GM19463 (cell line): Measurements from ENCODE around the gene FGF19.
"Not testable (repeated sequence)": the region's sequence is repeated elsewhere in the genome, so short reads cannot be mapped to it uniquely, and the experiment has no call there.

Experiments used
- ATAC-seq: cut with Tn5 transposase; IDR thresholded peaks from one replicate; pipeline ENCODE4 v1.9.1; 2021; ENCODE audit warnings: mild to moderate bottlenecking, moderate library complexity; ENCODE audit not compliant: unreplicated experiment

The FGF19 gene

DNA sequence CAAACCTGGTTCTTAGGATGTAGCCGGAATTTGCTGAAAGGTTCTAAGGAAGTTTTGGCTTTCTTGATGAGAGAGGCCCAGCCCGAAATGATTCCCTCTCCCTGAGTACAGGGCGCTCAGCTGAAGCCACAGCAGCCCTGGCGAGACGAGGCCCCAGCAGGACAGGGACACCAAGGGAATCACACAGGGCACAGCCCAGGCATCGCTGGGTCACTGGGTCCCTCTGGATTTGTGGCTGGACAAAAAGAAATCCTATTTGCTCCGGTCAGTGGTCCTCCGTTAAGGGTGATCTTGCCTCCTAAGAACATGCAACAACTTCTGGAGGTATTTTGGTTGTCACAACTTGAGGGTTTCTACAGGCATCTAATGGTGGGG is 6.4 kb downstream of the FGF19 start:
- no peak for ATAC-seq

GRCh38 chr11:69696749-69697468 is 6.9 kb downstream of the FGF19 start:
- no peak for ATAC-seq

DNA sequence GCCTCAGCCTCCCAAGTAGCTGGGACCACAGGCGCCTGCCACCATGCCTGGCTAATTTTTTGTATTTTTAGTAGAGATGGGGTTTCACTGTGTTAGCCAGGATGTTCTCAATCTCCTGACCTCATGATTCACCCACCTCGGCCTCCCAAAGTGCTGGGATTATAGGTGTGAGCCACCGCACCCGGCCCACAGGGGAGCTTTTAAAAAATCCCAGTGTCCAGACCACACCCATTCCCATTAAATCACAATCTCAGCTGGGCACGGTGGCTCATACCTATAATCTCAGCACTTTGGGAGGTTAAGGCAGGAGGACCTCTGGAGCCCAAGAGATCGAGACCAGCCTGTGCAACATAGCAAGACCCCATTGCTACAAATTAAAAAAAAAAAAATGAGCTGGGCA is 7.8 kb downstream of the FGF19 start:
- ATAC-seq, result not testable (repeated sequence)

GRCh38 chr11:69695581-69695980 is 8.2 kb downstream of the FGF19 start:
- ATAC-seq, result no peak

- ATAC-seq, result no peak
These were observed 9.0 kb downstream of the FGF19 start for GRCh38 chr11:69694781-69695180.

DNA sequence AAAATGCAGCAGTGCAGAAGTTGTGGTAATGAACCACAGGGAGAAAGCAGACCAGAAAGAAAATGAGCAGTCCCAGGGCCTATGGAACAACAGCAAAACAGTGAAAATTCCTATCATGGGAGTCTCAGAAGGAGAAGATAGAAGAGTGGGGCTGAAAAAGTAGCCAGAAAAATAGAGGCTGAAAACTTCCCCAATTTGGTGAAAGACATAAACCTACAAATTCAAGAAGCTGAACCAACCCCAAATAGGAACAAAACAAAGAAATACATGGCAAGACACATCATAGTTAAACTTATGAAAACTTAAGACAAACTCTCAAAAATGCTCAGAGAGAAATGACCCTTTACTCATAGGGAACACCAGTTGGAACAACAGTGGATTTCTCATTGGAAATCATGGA is 11.4 kb downstream of the FGF19 start:
- ATAC-seq, result no peak

GRCh38 chr11:69691463-69691862 is 12.4 kb downstream of the FGF19 start:
- no peak for ATAC-seq

DNA sequence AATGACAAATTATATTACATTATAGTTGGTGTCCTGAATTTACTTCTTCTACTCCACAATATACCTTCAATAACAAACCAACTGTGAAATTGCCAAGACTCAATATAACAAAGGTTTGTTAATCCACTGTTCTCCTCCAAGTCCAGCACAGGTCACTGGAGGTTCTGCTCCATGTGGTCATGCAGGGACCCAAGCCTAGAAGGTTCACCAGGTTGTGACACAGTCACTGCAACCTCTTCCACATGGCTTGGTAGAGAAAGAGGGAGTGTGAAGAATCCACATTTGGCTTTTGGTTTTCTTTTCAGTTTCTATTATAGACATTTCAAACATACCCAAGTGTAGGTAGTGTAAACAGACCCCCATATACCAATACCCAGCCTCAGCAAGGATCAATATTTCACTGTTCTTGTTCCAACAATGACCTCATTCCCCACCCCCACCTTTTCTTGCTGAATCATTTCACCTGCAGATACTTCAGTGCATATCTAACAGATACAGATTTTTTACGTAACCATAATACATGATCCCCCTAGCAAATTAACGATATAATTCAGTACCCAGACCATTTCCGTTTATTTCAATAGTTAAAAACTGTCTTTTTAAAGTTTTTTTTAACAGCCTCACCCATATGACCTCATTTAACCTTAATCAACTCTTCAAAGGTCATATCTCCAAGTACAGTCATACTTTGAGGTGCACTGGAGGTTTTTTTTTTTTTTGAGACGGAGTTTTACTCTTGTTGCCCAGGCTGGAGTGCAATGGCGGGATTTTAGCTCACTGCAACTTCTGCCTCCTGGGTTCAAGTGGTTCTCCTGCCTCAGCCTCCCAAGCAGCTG is 14.1 kb downstream of the FGF19 start:
- no peak for ATAC-seq

- ATAC-seq, result not testable (repeated sequence)
These were observed 15.7 kb downstream of the FGF19 start for GRCh38 chr11:69687969-69688771.

DNA sequence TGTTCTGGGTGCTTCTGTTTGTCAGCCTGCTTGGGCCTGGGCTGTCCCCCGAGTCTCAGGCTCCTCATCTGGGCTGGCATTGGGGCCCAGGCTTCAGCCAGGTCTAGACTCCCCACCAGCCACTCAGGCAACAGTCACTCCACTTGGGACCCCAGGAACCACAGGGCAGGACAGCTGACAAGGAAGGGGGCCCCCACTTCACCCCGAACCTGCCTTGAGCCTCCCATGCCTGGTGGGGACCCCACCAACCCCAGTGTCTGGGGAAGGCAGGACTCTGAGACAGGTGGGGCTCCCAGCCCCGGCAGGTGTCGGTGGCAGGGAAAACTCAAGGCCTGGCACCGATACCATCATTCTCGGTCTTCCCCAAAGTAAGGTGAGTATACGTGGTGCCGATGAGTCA is 17.0 kb downstream of the FGF19 start:
- no peak for ATAC-seq

DNA sequence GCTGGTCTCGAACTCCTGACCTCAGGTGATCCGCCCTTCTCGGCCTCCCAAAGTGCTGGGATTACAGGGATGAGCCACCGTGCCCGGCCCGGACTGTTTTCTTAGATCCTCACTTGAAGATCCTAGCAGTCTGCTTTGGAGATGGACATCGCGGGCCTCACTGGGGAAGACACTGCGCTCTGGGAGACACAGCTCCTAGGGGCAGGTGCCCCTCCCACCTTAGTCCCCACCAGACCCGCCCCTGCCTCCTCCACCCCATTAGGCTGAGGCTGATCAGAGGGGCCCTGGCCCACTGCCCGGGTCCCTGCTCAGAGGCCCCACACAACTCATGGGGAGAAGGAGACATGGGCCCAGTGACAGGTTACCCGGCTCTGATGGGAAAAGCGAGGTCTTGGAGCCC is 17.4 kb downstream of the FGF19 start:
- ATAC-seq, result no peak

- ATAC-seq, result no peak
These were observed 18.5 kb downstream of the FGF19 start for GRCh38 chr11:69685348-69685747.

DNA sequence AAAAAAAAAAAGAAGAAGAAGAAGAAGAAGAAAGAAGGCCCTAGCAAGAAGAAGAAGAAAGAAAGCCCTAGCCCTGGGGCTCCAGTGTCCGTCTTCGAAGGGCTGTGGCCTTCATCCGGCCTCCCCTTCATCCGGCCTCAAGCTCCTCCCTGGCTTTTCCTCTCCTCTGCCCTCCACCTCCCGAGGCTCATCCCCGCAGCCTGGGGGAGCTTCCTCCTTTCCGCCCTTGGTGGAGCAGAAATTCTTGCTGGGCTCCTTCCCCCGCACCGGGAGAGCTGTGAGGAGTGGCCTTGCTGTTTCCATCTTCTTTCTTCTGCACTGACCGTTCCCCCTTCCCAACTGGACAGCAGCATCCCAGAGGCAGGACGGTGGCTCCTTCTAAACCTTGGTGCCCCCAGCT is 19.2 kb downstream of the FGF19 start:
- ATAC-seq, result no peak

DNA sequence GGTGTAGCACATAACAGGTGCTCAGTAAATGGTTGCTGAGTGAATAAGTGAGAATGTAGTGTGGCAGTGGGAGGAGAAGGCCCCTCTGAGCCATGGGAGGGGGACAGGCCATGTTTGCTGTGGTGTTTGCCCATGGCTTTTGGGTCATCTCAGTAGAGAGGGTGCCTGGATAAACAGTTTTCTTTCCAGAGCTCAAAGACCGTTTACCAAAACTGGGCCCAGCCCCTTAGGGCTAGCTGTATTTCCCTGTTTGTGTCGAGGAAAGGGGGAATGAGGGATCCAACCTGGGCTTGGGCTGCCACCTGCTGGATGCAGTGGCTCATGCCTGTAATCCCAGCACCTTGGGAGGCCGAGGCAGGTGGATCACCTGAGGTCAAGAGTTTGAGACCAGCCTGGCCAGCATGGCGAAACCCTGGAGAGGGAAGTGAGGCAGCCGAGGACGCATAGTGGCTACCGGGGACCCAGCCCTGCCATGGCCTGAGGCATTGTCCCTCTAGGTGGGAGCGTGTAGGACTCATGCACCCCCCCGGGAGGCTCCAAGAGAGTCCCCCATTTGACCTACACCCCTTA is 20.0 kb downstream of the FGF19 start:
- ATAC-seq, result no peak

DNA sequence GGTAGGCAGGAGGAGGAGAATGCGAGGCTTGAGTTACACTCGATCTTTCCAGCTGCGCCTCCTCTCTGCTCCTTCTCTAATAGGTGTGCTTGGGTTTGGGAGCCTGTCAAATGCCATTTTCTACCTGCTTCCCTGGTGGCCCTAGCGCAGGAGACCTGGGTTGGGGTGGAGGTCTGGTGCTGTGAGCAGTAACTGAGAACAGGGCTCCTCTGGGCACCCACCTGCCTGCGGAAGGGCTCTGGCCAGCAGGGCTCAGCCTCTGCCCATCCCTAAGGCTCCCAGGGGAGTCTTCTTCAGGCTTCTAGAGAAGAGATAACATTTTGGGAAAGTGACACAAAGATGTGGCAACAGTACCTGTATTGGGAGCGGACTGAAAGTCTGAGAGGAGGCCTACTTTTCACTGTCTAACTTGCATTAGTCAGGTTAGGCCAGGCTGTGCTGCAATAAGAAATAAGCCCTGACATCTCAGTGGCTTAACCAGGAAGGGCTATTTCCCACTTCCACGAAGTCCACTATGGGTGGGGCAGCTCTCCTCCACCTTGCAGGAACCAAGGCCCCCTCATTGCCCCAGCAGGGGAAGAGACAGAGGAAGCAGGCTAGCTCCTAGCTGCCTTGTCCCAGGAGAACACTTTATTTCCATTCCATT is 21.0 kb downstream of the FGF19 start:
- ATAC-seq, result no peak

DNA sequence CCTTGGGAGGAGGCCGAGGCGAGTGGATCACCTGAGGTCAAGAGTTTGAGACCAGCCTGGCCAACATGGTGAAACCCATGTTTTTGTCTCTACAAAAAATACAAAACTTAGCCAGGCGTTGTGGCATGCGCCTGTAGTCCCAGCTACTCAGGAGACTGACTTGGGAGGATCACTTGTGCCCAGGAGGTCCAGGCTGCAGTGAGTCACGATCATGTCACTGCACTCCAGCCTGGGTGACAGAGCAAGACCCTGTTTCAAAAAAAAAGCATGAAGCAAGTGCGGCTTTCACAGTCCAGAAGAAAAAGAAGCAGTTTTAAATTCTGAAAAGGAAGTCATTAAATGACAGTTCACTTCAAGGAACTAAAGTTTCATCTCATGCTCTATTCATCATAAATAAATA is 21.6 kb downstream of the FGF19 start:
- no peak for ATAC-seq

DNA sequence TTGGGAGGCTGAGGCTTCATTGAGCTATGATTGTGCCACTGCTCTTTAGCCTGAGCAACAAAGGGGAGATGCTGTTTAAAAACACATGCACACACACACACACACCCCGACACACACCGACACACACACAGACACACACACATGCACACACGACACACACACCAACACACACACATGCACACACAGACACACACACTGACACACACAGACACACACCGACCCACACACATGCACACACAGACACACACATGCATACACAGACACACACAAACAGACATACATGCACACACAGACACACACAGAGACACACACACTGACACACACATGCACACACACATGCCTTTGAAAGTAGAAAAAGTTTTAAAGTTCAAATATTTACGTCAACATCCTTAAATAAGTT is 23.1 kb downstream of the FGF19 start:
- ATAC-seq, result no peak

- no peak for ATAC-seq
These were observed 26.1 kb downstream of the FGF19 start for GRCh38 chr11:69677749-69678148.

DNA sequence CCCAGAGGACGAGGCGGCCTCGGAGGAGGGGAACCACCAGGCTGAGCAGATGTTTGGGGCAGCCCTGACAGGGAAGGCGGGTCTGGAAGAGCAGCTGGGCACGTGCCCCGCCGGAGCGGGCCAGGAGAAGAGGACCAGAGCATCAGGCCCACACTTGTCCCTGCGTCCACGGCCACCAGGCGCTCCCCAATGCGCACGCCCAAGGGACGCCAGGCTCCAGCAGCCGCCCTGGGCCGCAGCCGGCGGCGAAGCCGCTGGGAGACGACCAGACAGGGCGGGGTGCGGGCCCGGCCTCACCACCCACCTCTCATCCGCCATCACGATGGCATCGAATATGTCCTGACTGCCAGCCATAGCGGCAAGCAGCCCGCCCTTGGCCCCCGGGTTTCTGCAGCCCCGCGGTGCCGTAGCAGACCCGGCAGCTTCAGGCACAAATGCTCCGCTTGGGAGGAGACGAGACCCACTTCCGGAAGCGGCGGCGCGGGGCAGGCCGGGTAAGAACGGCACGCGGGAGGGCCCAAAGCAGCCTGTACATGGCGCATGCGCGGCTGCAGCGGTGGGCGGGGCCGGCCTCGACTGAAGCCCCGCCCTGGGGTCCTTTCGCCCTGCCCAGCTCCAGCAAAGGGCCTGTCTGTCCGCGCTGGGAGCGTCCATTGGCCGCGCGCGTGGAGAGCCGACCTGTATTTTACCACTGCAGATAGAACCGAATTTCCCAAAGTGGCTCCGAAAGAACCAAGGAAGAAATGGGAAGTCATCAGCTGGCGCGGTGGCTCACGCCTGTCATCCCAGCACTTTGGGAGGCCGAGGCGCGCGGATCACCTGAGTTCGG is 28.7 kb downstream of the FGF19 start, which contains the start of gene LTO1:
LTO1 (minus strand) TSS at position 468 of the 829 bp plus-strand sequence; CDS start at position 354, 114 bp downstream.
- ATAC-seq, result peak; percentile 84
